GM23338 (cell line): ENCODE measurements around the gene MACROD1. TPM values are rescaled to one million over a fixed set of nuclear protein-coding genes. Genes with fewer than 3 reads are reported as not detected.

Experiments used
- ATAC-seq: fragments of 200-7000 bp; cut with Tn5 transposase; 3 replicates; pipeline ENCODE4 v1.9.1; 2020
- DNase-seq: peaks from one replicate; pipeline ENCODE4 v3.0.0-alpha.2; 2015; ENCODE audit warnings: low spot score
- H2AFZ ChIP-seq: fragments of 200-600 bp; sonication (generic); 2 replicates; pipeline ENCODE4 v1.8.0; 2016; ENCODE audit warnings: antibody characterized with exemption, mild to moderate bottlenecking, moderate library complexity
- H3F3A ChIP-seq: fragments of 200-600 bp; sonication (generic); replicated peaks from 2 replicates; pipeline ENCODE4 v1.8.0; 2017; ENCODE audit warnings: antibody characterized with exemption, mixed run types, low read depth
- H3K27ac ChIP-seq: fragments of 200-600 bp; sonication (generic); 2 replicates; pipeline ENCODE4 v1.6.1; 2016; ENCODE audit warnings: low read depth
- H3K27me3 ChIP-seq: fragments of 200-600 bp; sonication (generic); 2 replicates; pipeline ENCODE4 v1.8.0; 2016; ENCODE audit warnings: mild to moderate bottlenecking, mixed run types, moderate library complexity; ENCODE audit not compliant: insufficient read depth
- H3K36me3 ChIP-seq: fragments of 200-600 bp; sonication (generic); 2 replicates; pipeline ENCODE4 v1.8.0; 2016; ENCODE audit warnings: mild to moderate bottlenecking; ENCODE audit not compliant: insufficient read depth
- H3K4me1 ChIP-seq: fragments of 200-600 bp; sonication (generic); 2 replicates; pipeline ENCODE4 v1.8.0; 2016; ENCODE audit warnings: mild to moderate bottlenecking, moderate library complexity; ENCODE audit not compliant: insufficient read depth
- H3K4me2 ChIP-seq: fragments of 200-600 bp; sonication (generic); 2 replicates; pipeline ENCODE4 v1.7.1; 2017; ENCODE audit warnings: mixed run types
- H3K4me3 ChIP-seq: fragments of 200-600 bp; sonication (generic); 2 replicates; pipeline ENCODE4 v1.6.1; 2016; ENCODE audit warnings: mixed run types
- H3K79me2 ChIP-seq: fragments of 200-600 bp; sonication (generic); replicated peaks from 2 replicates; pipeline ENCODE4 v1.8.0; 2017; ENCODE audit warnings: mild to moderate bottlenecking; ENCODE audit not compliant: insufficient read depth
- H3K9me2 ChIP-seq: fragments of 200-600 bp; sonication (generic); 2 replicates; pipeline ENCODE4 v1.8.0; 2017; ENCODE audit not compliant: insufficient read depth
- H4K20me1 ChIP-seq: fragments of 200-600 bp; sonication (generic); replicated peaks from 2 replicates; pipeline ENCODE4 v1.8.0; 2017; ENCODE audit warnings: mild to moderate bottlenecking; ENCODE audit not compliant: insufficient read depth
- H3K27ac Mint-ChIP-seq: 2 replicates; pipeline ENCODE4 v1.8.0; 2020; ENCODE audit warnings: inconsistent platforms, mild to moderate bottlenecking, moderate library complexity, mixed read lengths
- H3K27me3 Mint-ChIP-seq: 3 replicates; pipeline ENCODE4 v1.8.0; 2022; ENCODE audit warnings: low read depth, mild to moderate bottlenecking, moderate library complexity, mixed read lengths, inconsistent platforms; ENCODE audit not compliant: insufficient read depth, poor library complexity
- H3K36me3 Mint-ChIP-seq: 3 replicates; pipeline ENCODE4 v1.8.0; 2021; ENCODE audit warnings: low read depth, mild to moderate bottlenecking, inconsistent platforms, moderate library complexity, mixed read lengths
- H3K4me1 Mint-ChIP-seq: 3 replicates; pipeline ENCODE4 v1.8.0; 2020; ENCODE audit warnings: mild to moderate bottlenecking, inconsistent platforms, mixed read lengths
- H3K4me3 Mint-ChIP-seq: 3 replicates; pipeline ENCODE4 v1.8.0; 2021; ENCODE audit warnings: moderate library complexity, mild to moderate bottlenecking, inconsistent platforms, mixed read lengths
- H3K9me3 Mint-ChIP-seq: 3 replicates; pipeline ENCODE4 v1.8.0; 2020; ENCODE audit warnings: moderate library complexity, mild to moderate bottlenecking, inconsistent platforms, mixed read lengths
- CREB1 ChIP-seq: fragments of 250-450 bp; sonication (Bioruptor Pico); IDR thresholded peaks from 2 replicates; pipeline ENCODE4 v1.5.0; 2020; ENCODE audit warnings: low read depth, mild to moderate bottlenecking, moderate library complexity
- CTCF ChIP-seq, 2 experiments: fragments of 200-600 bp in 1 of 2; sonication (generic) in 1 of 2; conservative IDR thresholded peaks; 2 replicates each; pipeline versions ENCODE4 v1.5.1 to v1.6.1; 2016 to 2017; ENCODE audit warnings: antibody characterized with exemption in 2 of 2, low read depth in 2 of 2, mild to moderate bottlenecking in 2 of 2, moderate library complexity in 1 of 2
- EZH2phosphoT487 ChIP-seq: fragments of 200-600 bp; sonication (generic); IDR thresholded peaks from one replicate; pipeline ENCODE4 v1.8.1; 2018; ENCODE audit warnings: antibody characterized with exemption; ENCODE audit not compliant: unreplicated experiment
- JUNB ChIP-seq: IDR thresholded peaks from one replicate; pipeline ENCODE4 v1.6.1; 2016; ENCODE audit warnings: antibody characterized with exemption; ENCODE audit not compliant: unreplicated experiment
- POLR2AphosphoS5 ChIP-seq: IDR thresholded peaks from 2 replicates; pipeline ENCODE4 v1.6.1; 2016; ENCODE audit warnings: antibody characterized with exemption, low read depth
- REST ChIP-seq: IDR thresholded peaks from one replicate; pipeline ENCODE4 v1.6.1; 2018; ENCODE audit warnings: antibody characterized with exemption; ENCODE audit not compliant: unreplicated experiment
- STAT1 ChIP-seq: IDR thresholded peaks from one replicate; pipeline ENCODE4 v1.6.1; 2016; ENCODE audit warnings: antibody characterized with exemption; ENCODE audit not compliant: unreplicated experiment
- ZNF114 ChIP-seq: fragments of 250-450 bp; sonication (Bioruptor Pico); IDR thresholded peaks from 2 replicates; pipeline ENCODE4 v1.5.0; 2020; ENCODE audit warnings: mild to moderate bottlenecking, moderate library complexity
- polyA plus RNA-seq: library from polyadenylated mRNA; unstranded; fragments of >200 nt; fragmentation: Nextera tagmentation; extraction: Ambion mirVana; gene quantifications from 2 replicates; pipeline ENCODE4 v1.2.1, GENCODE V29; 2016
- total RNA-seq: library from RNA; depleted of rRNA; stranded (reverse); fragments of >200 nt; shearing (Covaris generic); gene quantifications from 2 replicates; pipeline ENCODE4 v1.2.3, GENCODE V29; 2014

MACROD1 gene
- total and polyA plus RNA-seq, 2 experiments from 2014 or later = 33.0 to 51.6 TPM

- H3F3A ChIP-seq = peaks cover 7% of the 10 kb centered on the region; the same call in 1 of the 2 replicates
- no peak overlapping the region for H3K27ac Mint-ChIP-seq
Measured at GRCh38 chr11:64062185-64063039, 103.5 kb downstream of the MACROD1 start.

More at GRCh38 chr11:64062185-64063039, 103.5 kb downstream of the MACROD1 start:
- Histone ChIP-seq H2AFZ (no peak overlapping the region), H3K4me3 (no peak overlapping the region), H3K27ac (no peak overlapping the region), H3K4me2 (no peak overlapping the region), H4K20me1 (peaks cover 3% of the 10 kb centered on the region; the same call in 1 of the 2 replicates), H3K9me2 (no peaks in the 10 kb centered on the region), H3K27me3 (peaks cover 93% of the 10 kb centered on the region), H3K79me2 (no peaks in the 10 kb centered on the region), H3K36me3 (no peaks in the 10 kb centered on the region), H3K4me1 (peaks cover 4% of the 10 kb centered on the region; the same call in 1 of the 2 replicates)
- DNase-seq (no peak), ATAC-seq (no peak)
- no peaks in the 10 kb centered on the region for H3K9me3 Mint-ChIP-seq
- no peaks in the 10 kb centered on the region; the same call in 2 of the 3 replicates for H3K36me3 Mint-ChIP-seq
- TF ChIP-seq POLR2AphosphoS5 (no peak), CTCF (conservative IDR thresholded peaks at IDR 0.05; ENCODE audit: low read depth in 2 of 2) (no peak), STAT1 (no peak), REST (no peak), EZH2phosphoT487 (no peak), ZNF114 (CRISPR knock-in tag) (no peak), JUNB (no peak), CREB1 (CRISPR knock-in tag) (no peak)
- peaks cover 62% of the 10 kb centered on the region for H3K27me3 Mint-ChIP-seq
- no peak overlapping the region for H3K4me3 Mint-ChIP-seq
- H3K4me1 Mint-ChIP-seq = peaks cover 6% of the 10 kb centered on the region; the same call in 2 of the 3 replicates
